Measurements from ENCODE around the gene LRRK1.
A peak's percentile ranks its signal among the peaks of the same experiment; 100 is the strongest.

The LRRK1 gene

GRCh38 chr15:100892013-100892355 lies 27.2 kb upstream of the LRRK1 start:
- TF ChIP-seq CTCF (conservative IDR thresholded peaks at IDR 0.05) = no peak
- TF ChIP-seq ZFX (IDR thresholded peaks at IDR 0.05) = no peak
- peak overlapping the region; percentile 85; the same call in 1 of the 2 replicates for H3K27ac ChIP-seq

GRCh38 chr15:100893261-100893963 lies 25.7 kb upstream of the LRRK1 start:
- peak overlapping the region; percentile 75 for H3K27ac ChIP-seq
- TF ChIP-seq ZFX (IDR thresholded peaks at IDR 0.05) = no peak
- no peak for TF ChIP-seq CTCF (conservative IDR thresholded peaks at IDR 0.05)

GRCh38 chr15:100893964-100894295 lies 25.2 kb upstream of the LRRK1 start:
- H3K27ac ChIP-seq = peak overlapping the region; percentile 75
- TF ChIP-seq CTCF (conservative IDR thresholded peaks at IDR 0.05) = no peak
- no peak for TF ChIP-seq ZFX (IDR thresholded peaks at IDR 0.05)

- H3K27ac ChIP-seq = peak overlapping the region; percentile 75
- TF ChIP-seq ZFX (IDR thresholded peaks at IDR 0.05) (no peak), CTCF (conservative IDR thresholded peaks at IDR 0.05) (no peak)
Measured at GRCh38 chr15:100895721-100896120, 23.4 kb upstream of the LRRK1 start.

- H3K27ac ChIP-seq = peak overlapping the region; percentile 94
- TF ChIP-seq CTCF (conservative IDR thresholded peaks at IDR 0.05) (no peak), ZFX (IDR thresholded peaks at IDR 0.05) (no peak)
Measured at GRCh38 chr15:100897221-100898151, 21.7 kb upstream of the LRRK1 start.

- TF ChIP-seq CTCF (conservative IDR thresholded peaks at IDR 0.05) (no peak), ZFX (IDR thresholded peaks at IDR 0.05) (no peak)
- H3K27ac ChIP-seq = peak overlapping the region; percentile 94
Measured at GRCh38 chr15:100898152-100898490, 21.0 kb upstream of the LRRK1 start.

All from C4-2B (cell line).